DMS153 (cell line): Measurements from ENCODE around the gene CCDC74A.
"Not testable (repeated sequence)": the region's sequence is repeated elsewhere in the genome, so short reads cannot be mapped to it uniquely, and the experiment has no call there.

Experiments used
- DNase-seq: peaks from one replicate; lab custom pipeline; 2025; lab: John Stamatoyannopoulos, UW

CCDC74A gene

DNA sequence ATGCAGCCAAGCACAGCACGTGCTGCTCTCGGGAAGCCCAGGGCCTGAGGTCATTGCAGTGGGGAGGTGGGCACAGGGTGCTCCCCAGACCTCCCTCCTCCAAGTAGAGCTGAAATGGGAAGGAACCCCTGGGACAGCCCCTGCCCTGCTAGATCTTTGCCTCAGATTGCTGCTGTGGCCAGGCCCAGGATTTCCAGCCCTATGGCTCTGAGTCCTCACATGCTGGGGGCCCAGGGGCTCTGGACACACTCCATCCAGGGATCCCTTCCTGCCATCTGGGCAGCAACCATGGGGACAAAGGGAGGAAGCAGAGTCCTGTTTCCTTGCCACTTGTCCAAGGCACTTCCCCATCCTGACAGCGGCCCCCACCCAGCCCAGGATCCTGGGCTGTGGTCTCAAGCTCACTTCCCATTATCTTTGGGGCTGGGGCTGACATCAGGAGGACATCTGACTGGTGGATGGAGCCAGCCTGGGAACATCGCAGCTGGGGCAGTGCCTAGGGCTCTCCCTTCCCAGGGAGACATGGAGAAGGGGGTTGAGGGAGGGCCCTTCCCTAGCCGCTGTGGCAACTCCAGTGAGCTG lies 2.3 kb downstream of the CCDC74A start:
- DNase-seq: not testable (repeated sequence)

DNA sequence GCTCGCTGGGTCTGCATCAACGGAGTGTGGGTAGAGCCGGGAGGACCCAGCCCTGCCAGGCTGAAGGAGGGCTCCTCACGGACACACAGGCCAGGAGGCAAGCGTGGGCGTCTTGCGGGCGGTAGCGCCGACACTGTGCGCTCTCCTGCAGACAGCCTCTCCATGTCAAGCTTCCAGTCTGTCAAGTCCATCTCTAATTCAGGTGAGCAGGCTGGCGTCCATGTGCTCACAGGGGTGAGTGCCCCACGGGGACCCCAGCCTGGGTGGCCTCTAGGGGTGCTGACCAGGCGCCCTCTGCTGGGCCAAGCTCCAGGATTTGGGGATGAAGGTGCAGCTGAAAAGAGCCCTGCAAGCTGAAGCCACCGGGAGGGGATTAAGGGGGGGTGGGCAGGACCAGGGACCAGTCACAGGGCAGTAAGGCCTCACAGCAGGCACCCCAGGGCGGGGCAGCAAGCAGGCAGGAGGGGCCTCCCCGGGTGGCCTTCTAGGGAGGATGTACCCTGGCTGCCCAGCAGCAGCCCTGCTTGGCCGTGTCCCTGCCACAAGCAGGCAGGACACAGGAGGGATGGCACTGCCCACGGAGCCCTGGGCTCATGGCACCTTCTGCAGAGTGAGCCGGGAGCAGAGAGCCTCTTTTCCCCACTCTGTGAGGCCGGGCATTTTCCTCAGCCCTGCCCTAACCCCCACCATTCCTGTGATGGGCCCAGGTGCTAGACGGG lies 3.1 kb downstream of the CCDC74A start:
- DNase-seq: not testable (repeated sequence)

DNA sequence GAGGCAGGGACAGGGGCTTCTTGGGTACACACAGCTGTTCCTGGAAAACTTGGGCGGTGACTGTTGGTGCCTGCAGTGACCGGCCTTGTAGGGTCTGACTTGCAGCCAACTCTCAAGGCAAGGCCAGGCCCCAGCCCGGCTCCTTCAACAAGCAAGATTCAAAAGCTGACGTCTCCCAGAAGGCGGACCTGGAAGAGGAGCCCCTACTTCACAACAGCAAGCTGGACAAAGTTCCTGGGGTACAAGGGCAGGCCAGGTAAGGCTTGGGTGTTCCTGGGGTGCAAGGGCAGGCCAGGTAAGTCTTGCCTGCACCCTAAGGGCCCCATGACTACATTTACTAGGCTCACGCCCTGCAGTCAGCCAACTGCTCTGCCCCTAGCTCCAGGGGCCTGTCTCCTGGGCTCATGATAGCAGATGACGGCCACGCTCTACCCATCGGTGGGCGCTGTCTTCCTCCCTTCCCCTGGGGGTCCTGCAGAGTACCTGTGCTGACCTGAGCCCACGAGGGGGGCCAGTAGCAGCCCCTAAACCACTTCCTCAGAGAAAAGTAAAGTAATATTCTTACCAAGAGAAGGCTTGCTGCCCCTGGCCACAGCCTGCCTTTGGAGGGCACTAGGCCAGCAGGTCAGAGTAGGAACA lies 4.0 kb downstream of the CCDC74A start:
- not testable (repeated sequence) for DNase-seq

DNA sequence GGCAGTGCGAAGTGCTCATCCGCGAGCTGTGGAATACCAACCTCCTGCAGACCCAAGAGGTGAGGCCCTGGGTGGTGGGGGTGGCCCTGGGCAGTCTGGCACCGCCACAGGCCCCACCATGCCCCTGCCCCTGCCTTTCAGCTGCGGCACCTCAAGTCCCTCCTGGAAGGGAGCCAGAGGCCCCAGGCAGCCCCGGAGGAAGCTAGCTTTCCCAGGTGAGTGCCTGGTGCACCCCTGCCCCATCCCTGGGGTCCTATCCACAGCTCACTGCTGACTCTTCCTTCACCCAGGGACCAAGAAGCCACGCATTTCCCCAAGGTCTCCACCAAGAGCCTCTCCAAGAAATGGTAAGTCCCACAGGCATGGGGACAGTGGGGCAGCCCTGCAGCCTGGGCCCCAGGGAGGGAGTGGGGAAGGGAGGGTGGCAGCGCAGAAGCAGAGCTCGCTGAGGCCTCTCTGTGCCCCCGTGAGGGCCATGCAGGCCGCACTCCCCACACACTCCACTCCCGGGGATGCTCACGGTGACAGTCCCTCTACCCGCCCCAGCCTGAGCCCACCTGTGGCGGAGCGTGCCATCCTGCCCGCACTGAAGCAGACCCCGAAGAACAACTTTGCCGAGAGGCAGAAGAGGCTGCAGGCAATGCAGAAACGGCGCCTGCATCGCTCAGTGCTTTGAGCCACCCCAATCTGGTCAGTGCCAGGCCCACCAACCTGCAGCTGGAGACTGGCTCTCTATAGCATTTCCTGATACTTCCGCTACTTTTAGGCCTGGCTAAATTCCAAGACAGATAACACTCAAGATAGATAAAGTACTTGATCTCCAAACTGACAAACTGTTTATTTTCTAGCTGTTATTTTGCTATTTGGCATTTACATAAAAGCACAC lies 5.3 kb downstream of the CCDC74A start:
- DNase-seq: not testable (repeated sequence)

DNA sequence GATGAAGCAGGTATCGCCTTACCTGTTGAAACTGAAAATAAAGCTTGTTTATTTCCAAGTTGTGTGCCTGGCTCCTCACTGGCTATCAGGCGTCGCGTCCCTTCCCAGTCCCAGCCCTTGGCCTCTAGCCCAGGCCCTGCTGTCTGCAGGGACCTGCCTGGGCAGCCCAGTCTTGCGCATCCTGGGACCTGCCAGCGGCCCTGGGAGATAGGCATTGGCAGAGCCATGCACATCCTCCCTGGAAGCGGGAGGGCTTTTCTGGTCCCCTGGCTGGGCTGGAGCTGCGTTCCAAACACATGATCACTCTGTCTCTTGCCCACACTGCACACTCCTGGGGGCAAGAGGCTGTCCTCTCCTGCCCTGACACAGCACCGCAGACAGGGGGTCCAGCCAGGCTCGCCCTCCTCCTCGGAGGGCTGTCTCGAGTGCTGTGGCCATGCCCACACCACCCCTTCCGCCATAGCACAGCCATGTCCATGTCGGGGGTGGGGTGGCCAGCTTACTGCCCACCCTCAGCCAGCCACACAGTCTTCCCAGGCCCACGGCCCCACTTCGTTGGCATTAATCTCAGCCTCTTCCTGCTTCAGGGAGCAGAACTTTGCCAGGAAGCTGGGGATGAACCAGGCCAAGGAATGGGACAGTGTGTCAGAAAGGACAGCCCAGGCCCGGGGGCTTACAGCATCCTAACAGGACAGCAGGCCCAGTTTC lies 6.1 kb downstream of the CCDC74A start:
- DNase-seq: not testable (repeated sequence)

DNA sequence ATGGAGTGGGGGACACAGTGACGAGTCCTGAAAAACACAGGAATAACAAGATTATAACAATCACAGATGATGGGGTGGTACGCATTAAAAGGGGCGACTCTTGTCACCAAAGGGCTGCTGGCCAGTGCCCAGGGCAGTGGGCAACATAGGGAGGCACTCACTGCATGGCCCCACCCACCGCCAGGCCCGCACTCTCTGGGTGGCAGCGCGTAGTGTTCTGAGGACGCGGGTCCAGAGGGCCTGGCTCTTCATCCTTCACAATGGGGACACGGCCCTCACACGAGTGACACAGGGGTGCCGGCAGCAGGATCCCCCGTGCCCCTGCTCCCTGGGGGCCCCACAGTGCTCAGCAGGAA lies 6.6 kb downstream of the CCDC74A start:
- DNase-seq: not testable (repeated sequence)

DNA sequence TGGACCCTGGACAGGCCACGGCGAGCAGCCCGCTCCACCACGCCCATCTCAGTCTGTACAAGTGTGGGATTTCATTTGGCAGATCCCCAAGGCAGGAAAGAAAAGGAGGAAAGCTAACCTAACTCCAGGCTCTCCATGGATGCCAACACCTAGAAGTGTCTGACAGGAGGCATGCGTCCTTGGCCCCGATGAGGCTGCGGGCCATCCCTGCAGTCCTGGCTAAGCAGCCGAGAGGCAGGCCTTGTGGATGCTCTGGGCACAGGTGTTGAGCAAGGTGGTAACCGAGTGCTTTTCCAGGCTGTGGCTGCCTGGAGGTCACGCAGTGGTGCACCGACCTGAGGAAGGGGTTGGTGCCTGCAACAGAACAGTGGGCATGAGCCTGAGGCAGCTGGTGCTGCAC lies 7.3 kb downstream of the CCDC74A start:
- DNase-seq: not testable (repeated sequence)

DNA sequence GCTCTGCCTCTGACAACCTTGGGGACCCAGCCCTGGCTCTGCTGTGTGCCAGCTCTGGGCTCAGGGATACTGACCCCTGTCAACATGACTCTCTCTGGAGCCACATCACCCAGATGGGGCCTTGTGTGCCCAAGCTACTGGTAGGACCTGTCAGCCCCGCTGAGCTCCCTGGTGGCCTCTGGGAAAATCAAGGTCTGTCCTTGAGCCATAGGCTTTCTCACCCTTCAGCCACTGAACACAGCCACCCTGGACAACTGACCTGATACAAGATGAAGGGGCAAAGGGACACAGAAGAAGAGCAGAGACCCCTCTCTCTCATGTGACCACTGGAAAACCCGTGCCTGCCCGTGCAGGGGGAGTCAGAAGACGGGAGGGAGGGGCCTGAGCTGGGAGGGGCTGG lies 7.8 kb downstream of the CCDC74A start:
- DNase-seq: no peak

DNA sequence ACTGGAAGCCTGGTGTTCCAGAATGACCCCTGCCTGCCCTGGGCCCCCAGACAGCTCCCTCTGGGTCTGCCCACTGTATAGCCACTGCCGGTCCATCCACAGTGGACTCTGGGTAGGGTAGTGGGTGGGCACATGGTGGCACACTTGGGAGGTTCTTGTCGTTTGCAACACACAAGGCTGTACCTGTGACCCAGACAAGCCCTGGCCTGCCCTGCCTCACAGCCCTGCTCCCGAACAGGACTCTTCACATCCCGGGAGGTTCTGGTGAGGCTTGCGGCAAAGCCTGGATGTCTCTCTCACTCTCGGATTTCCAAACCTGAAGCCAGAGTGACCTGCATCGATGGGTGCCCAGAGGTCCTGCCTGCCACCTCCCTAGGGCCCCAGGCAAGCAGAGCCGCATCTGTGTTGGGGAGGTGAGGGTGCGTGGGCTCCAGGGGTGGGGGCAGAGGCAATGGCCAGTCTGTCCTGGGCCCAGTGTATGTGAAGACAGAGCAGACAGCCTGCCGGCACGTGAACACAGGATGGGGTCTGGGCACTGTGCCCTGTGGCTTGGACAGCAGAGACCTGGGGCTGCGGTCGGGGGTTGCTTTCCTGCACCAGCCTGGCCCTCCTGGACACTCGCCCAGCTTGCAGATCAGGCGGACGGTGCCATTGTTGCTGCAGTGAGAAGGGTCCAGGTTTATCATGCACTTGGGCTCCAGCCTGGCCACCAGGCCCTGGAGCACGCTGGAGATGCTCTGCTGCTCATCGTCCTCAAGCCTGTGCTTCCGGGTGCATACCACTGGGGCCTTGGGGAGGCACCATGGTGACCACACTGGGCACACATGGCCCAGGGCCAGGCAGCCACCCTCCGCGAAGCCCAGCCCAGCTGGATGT lies 8.5 kb downstream of the CCDC74A start:
- not testable (repeated sequence) for DNase-seq

DNA sequence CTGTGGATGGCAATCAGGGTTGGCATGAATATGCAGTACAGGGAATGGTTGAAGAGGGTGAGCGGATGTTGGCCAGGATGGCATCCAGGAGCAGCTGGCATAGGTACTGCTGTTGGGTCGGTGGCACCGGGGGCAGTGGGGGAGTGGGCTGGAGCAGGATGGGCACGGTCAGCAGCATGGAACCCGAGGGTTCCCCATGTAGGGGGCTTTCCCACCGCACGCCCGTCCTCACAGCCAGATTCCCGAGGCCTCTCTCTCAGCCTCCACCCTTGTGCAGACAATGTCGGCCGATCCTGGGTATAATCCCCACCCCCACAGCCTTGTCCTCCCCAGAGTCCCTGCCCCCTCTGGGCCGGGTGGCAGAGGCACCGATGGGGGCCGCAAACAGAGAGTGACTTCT lies 9.2 kb downstream of the CCDC74A start:
- not testable (repeated sequence) for DNase-seq

DNA sequence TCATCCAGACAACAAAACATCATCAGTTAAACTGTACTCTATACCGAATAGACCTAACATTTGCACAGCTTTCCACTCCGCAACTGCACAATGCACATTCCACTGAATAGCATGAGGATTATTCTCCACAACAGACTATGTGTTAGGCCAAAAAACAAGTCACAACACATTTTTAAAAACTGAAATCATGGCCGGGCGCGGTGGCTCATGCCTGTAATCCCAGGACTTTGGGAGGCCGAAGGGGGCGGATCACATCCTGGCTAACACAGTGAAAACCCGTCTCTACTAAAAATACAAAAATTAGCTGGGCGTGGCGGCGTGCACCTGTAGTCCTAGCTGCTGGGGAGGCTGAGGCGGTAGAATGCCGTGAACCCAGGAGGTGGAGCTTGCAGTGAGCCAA lies 11.2 kb downstream of the CCDC74A start:
- not testable (repeated sequence) for DNase-seq

DNA sequence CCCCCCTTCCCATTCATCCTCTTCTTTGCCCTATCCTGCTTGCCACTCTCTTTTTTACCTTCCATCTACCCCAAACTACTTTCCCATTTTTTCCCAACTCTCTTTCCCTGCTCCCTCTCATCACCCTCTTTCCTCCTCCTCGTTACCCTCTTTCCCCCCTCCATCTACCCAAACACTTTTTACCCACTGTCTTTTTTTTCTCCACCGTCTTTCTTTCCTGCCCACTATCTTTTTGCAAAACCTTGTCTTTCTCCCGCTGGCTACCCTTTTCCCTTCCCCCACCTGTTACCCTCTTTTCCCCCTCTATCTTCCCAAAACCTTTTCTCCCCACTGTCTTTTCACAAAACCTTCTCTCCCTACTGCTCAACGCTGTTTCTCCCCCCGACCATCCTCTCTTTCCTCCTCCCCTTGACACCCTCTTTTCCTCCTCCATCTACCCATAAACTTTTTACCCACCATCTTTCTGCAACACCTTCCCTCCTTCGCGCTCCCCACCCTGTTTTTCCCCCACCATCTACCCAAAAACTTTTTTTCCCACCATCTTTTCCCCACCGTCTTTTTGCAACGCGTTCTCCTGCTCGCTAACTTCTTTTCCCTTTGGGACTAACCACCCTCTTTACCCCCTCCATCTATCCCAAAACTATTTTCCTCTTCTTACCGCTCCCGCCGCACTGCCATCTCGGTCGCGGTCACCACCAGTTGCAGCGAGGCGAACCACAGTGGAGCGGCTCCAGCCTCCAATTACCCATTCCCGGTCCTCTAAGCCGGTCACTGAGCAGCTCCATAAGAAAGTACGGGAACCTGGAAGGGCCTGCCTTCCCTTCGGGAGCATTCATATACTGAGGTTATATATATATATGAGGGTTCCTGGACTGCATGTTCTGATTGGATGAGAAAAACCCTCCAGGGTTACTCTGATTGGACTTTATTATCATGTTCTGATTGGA lies 15.0 kb downstream of the CCDC74A start:
- no peak for DNase-seq

DNA sequence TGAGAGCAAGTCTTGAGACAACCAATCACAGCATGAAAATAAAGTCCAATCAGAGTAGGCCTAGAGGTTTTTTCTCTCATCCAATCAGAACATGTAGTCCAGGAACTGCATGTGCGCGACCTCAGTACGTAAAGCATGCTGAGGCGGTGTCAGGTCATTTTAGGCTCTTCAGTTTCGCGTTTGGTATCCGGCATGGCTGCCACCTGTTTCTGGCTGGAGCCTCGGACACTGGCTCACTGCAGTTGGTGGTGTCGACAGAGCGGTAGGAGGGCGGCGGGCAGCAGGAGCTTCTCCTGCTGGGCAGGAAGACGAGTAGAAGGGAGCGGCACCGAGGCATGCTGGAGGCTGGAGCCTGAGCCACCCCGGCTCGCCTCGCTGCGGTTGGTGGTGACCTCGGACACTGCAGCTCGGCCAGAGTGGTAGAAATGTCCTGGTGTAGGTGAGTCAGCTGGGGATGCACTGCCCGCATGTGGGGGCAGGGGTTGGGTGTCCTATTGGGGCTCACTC lies 15.8 kb downstream of the CCDC74A start:
- DNase-seq: no peak

DNA sequence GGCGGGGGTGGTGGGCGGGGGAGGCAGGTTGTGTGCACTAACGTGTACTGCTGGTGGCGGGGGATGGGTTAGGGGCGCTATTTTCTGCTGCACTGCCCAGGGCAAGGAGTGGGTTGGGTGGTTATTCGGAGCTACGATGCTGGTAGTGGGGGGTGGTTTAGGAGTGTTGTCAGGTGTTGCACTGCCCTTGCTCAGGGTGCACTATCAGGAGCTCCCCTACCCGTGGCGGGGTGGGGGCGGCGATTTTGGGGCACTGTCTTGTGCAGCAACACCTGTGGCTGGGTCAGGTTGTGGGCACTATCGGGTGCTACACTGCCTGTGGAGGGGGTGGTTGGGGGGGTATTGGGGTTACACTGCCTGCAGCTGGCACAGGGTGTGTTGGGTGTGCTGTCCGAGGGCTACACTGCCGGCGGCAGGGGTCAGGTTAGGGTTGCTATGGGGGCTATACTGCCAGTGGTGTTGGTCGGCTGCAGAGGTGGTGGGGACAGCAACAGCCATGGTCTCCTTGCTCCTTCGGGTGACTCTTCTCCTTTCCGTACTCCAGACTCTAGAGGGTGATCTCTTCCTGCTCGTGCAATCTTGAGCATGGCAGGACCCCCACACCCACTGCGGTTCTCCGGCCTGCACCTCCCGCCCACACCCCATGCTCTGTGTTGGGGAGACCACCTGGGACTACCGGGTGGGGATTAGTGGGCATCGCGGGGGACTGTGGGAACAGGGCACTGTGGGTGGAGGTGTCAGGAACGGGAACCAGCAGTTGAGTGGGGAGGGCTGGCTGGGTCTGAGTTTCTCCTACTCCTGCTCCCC lies 16.5 kb downstream of the CCDC74A start:
- not testable (repeated sequence) for DNase-seq

DNA sequence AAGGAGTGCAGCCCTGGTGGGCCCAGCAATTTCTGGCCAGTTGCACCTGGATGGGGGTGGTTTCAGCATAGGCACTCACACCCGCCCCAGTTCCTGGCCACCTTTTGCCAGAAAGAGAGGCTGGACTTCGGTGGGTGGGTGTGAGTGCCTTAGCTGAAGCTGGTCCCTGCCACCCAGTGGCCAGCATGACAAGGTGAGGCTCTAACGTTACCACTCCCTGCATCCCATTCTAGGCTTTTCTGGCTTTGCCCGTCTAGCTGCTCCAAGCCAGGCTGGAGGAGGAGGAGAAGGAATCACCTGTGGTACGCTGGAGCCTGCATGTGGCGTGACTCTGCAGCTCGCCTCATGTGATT lies 17.1 kb downstream of the CCDC74A start:
- not testable (repeated sequence) for DNase-seq

DNA sequence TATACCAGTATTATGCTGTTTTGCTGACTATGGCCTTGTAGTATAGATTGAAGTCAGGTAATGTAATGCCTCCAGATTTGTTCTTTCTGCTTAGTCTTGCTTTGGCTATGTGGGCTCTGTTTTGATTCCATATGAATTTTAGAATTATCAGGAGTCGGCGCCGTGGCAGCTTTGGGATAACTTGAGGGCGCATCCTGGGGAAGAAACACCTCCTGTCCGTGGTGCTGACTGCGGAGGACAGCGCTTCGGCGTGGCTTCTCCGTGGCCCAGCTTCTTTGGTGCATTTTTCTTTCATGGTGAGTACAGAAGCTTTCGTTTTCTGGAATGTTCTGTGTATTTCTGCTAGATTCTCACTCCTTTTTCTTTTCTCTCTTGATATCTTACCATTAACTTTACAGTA lies 25.2 kb downstream of the CCDC74A start:
- DNase-seq: no peak

DNA sequence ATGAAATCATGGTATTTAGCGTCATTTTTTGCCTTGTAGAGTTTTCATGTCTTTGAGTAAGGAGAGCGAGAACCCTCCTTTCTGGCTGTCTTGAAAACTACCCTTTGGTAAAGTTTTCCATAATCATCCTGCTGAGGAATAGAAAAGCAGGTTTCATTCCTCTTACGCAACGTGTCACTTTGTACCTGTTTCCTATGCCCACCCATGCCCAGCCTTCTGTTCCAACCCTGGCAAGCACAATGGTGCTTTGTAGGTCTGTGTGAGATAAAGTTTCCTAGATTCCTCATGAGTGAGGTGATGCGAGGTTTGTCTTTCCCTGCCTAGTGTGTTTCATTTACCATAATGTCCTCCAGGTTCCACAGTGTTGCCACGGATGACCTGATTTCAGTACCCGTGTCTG lies 29.3 kb downstream of the CCDC74A start:
- no peak for DNase-seq

DNA sequence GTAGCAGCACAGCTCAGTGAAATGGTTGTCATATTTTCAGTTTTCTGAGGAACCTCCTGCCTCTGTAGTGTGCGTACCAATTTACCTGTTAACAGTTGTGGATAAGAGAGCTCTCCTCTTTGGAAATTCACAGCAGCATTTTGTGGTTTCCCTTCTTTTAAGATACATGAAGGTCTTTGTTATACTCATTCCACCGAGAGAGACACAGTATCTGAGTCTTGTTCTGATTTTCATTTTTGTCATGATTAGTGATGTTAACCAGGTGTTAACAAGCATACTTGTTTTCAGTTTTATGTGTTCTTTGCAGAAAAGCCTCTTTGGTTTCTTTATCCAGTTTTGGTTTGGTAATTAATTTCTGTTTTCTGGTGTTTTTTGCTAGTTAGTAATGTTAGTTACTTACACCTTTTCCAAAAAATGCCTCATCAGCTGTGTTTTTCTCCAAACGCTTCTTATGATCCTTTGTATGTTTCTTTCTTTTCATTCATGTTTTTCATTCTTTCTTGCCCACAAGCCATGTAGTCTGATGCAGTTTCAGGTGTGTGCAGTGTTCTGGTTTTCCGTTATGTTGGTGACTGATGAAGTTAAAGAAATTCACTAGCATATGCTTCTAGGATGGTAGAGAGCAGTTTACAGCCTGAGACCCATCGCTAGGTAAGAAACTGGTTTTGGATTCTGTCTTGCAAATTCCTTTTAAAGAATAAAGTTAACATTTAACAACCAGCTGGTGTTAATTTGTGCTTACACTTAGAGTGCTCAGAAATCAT lies 30.1 kb downstream of the CCDC74A start:
- no peak for DNase-seq
